ENCODE data around the gene HIBADH.

HIBADH gene

GRCh38 chr7:27491534-27491933 is 171.1 kb downstream of the HIBADH start:
- POLR2A ChIA-PET, result no interaction called here
- no peak for DNase-seq (ENCODE audit: low read depth, low spot score)
- H3K4me3 ChIP-seq (ENCODE audit: low read depth, low read length), result no peak overlapping the region
- CTCF ChIA-PET, result no interaction called here
- TF ChIP-seq CTCF (IDR thresholded peaks at IDR 0.05; ENCODE audit: insufficient read depth, low read length, missing control alignments), result no peak

- no peak for TF ChIP-seq CTCF (IDR thresholded peaks at IDR 0.05; ENCODE audit: insufficient read depth, low read length, missing control alignments)
- CTCF ChIA-PET, result no interaction called here
- H3K4me3 ChIP-seq (ENCODE audit: low read depth, low read length), result no peak overlapping the region
- no peak for DNase-seq (ENCODE audit: low read depth, low spot score)
- POLR2A ChIA-PET, result no interaction called here
These were observed 175.2 kb downstream of the HIBADH start for GRCh38 chr7:27487509-27487908.

- no peak overlapping the region for H3K4me3 ChIP-seq (ENCODE audit: low read depth, low read length)
- DNase-seq (ENCODE audit: low read depth, low spot score), result no peak
- ChIA-PET POLR2A (no interaction called here), CTCF (interaction anchor here (0.6 kb wide), 1 partner anchor 17 kb away, joined by 3 read pairs; no protein-coding TSS in a partner anchor)
- TF ChIP-seq CTCF (IDR thresholded peaks at IDR 0.05; ENCODE audit: insufficient read depth, low read length, missing control alignments), result no peak
These were observed 178.2 kb downstream of the HIBADH start for GRCh38 chr7:27484451-27484850.

GRCh38 chr7:27482219-27482618 is 180.5 kb downstream of the HIBADH start:
- no peak for TF ChIP-seq CTCF (IDR thresholded peaks at IDR 0.05; ENCODE audit: insufficient read depth, low read length, missing control alignments)
- ChIA-PET POLR2A (no interaction called here), CTCF (no interaction called here)
- no peak for DNase-seq (ENCODE audit: low read depth, low spot score)
- H3K4me3 ChIP-seq (ENCODE audit: low read depth, low read length), result no peak overlapping the region

- DNase-seq (ENCODE audit: low read depth, low spot score), result no peak
- ChIA-PET POLR2A (no interaction called here), CTCF (no interaction called here)
- TF ChIP-seq CTCF (IDR thresholded peaks at IDR 0.05; ENCODE audit: insufficient read depth, low read length, missing control alignments), result no peak
- H3K4me3 ChIP-seq (ENCODE audit: low read depth, low read length), result no peak overlapping the region
These were observed 184.1 kb downstream of the HIBADH start for GRCh38 chr7:27478556-27478955.

DNA sequence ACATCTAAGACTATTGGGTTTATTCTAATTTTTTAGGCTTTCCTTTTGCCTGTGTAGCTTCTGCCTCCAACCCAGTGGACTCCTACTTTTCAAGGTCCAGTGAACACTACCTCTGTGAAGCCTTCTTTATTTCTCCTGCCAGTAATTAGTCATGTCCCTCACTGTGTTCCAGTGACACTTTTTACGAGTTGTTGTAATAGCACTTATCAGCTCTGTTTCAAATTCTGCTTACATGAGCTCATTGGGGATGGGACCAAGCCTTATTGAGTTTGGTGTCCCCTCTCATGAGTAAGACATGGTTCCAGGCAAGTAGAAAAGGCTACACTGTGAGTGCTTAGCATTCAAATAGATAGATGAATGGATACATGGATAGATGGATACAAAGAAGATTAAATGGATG is 184.6 kb downstream of the HIBADH start:
- ChIA-PET CTCF (no interaction called here), POLR2A (no interaction called here)
- DNase-seq (ENCODE audit: low read depth, low spot score), result no peak
- TF ChIP-seq CTCF (IDR thresholded peaks at IDR 0.05; ENCODE audit: insufficient read depth, low read length, missing control alignments), result no peak
- H3K4me3 ChIP-seq (ENCODE audit: low read depth, low read length), result no peak overlapping the region
